Endodermal cell (in vitro differentiated cells): ENCODE data around the gene TMEM198. TPM values are rescaled to one million over a fixed set of nuclear protein-coding genes. Genes with fewer than 3 reads are reported as not detected.

Experiments used
- DNase-seq: peaks from one replicate; pipeline ENCODE4 v3.0.0-alpha.2; 2017
- H3K27ac ChIP-seq: 2 replicates; pipeline ENCODE4 v1.5.1; 2013; ENCODE audit warnings: mild to moderate bottlenecking, low read depth, low read length, moderate library complexity
- H3K27me3 ChIP-seq: 2 replicates; pipeline ENCODE4 v1.6.1; 2013; ENCODE audit warnings: mild to moderate bottlenecking, low read length, moderate library complexity; ENCODE audit not compliant: insufficient read depth, control insufficient read depth, poor library complexity, severe bottlenecking
- H3K36me3 ChIP-seq: 2 replicates; pipeline ENCODE4 v1.7.0; 2013; ENCODE audit warnings: mild to moderate bottlenecking, low read length, moderate library complexity; ENCODE audit not compliant: control insufficient read depth, insufficient read depth
- H3K4me1 ChIP-seq: one replicate; pipeline ENCODE4 v1.7.0; 2013; ENCODE audit warnings: low read length; ENCODE audit not compliant: control insufficient read depth, insufficient read depth
- H3K4me3 ChIP-seq: 2 replicates; pipeline ENCODE4 v1.5.1; 2013; ENCODE audit warnings: mild to moderate bottlenecking, low read length, moderate library complexity
- H3K9ac ChIP-seq: 2 replicates; pipeline ENCODE4 v1.6.1; 2013; ENCODE audit warnings: mild to moderate bottlenecking, low read length, moderate library complexity; ENCODE audit not compliant: poor library complexity, severe bottlenecking; ENCODE audit errors: extremely low read depth
- H3K9me3 ChIP-seq: 2 replicates; pipeline ENCODE4 v1.6.1; 2013; ENCODE audit warnings: mild to moderate bottlenecking, low read length, moderate library complexity; ENCODE audit not compliant: control insufficient read depth
- H3K27ac Mint-ChIP-seq: 2 replicates; pipeline ENCODE4 v1.8.0; 2020; ENCODE audit warnings: mixed read lengths
- H3K27me3 Mint-ChIP-seq: 2 replicates; pipeline ENCODE4 v1.8.0; 2021; ENCODE audit warnings: mild to moderate bottlenecking, mixed read lengths; ENCODE audit not compliant: insufficient read depth
- H3K36me3 Mint-ChIP-seq: 2 replicates; pipeline ENCODE4 v1.8.0; 2020; ENCODE audit warnings: low read depth, mixed read lengths
- H3K4me1 Mint-ChIP-seq: 2 replicates; pipeline ENCODE4 v1.8.0; 2020; ENCODE audit warnings: mixed read lengths
- H3K4me3 Mint-ChIP-seq: 2 replicates; pipeline ENCODE4 v1.8.0; 2020; ENCODE audit warnings: mild to moderate bottlenecking, moderate library complexity, mixed read lengths
- H3K9me3 Mint-ChIP-seq: 2 replicates; pipeline ENCODE4 v1.8.0; 2020; ENCODE audit warnings: mild to moderate bottlenecking, mixed read lengths
- WGBS, 2 experiments: methylation state at CpG; one replicate each; pipeline versions ENCODE4 v1.1.5 to v1.1.7; 2013; ENCODE audit warnings: missing lambda C conversion rate in 2 of 2, mixed read lengths in 1 of 2; ENCODE audit not compliant: insufficient coverage in 1 of 2, insufficient read length in 1 of 2; 5-methylcytosine and 5-hydroxymethylcytosine counted together
- total RNA-seq, 2 donors: library from RNA; stranded (reverse); fragmentation: NEBNext Ultra II Directional in 1 of 2; extraction: Animal tissue kit (Norgen Biotek cat#: 25700) in 1 of 2; gene quantifications; 2 replicates in 1 of 2; 3 replicates in 1 of 2; pipeline ENCODE4 v1.2.1, GENCODE V29; 2021
- TF ChIP-seq, protein P1 (sequence below): fragments of 200-600 bp; sonication (generic); conservative IDR thresholded peaks from 2 replicates; pipeline ENCODE4 v1.5.0; 2021; ENCODE audit warnings: antibody characterized with exemption, mild to moderate bottlenecking

TMEM198 gene
- total RNA-seq, 2 donors from 2014 or later: 2.6 to 3.9 TPM

- Mint-ChIP-seq H3K36me3 (no peaks in the 10 kb centered on the region), H3K27ac (no peak overlapping the region), H3K27me3 (peaks cover 86% of the 10 kb centered on the region), H3K4me3 (no peak overlapping the region), H3K9me3 (peaks cover 3% of the 10 kb centered on the region), H3K4me1 (peaks cover 25% of the 10 kb centered on the region)
- 93 to 94% methylated on average over 8 to 21 of the region's 21 CpGs for WGBS, 2 experiments
- no peaks in the 10 kb centered on the region for H3K36me3 ChIP-seq
- H3K4me3 ChIP-seq: no peak overlapping the region
- TF ChIP-seq, protein P1, sequence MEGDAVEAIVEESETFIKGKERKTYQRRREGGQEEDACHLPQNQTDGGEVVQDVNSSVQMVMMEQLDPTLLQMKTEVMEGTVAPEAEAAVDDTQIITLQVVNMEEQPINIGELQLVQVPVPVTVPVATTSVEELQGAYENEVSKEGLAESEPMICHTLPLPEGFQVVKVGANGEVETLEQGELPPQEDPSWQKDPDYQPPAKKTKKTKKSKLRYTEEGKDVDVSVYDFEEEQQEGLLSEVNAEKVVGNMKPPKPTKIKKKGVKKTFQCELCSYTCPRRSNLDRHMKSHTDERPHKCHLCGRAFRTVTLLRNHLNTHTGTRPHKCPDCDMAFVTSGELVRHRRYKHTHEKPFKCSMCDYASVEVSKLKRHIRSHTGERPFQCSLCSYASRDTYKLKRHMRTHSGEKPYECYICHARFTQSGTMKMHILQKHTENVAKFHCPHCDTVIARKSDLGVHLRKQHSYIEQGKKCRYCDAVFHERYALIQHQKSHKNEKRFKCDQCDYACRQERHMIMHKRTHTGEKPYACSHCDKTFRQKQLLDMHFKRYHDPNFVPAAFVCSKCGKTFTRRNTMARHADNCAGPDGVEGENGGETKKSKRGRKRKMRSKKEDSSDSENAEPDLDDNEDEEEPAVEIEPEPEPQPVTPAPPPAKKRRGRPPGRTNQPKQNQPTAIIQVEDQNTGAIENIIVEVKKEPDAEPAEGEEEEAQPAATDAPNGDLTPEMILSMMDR: no peak
- H3K9me3 ChIP-seq: no peaks in the 10 kb centered on the region
- H3K4me1 ChIP-seq: peaks cover 5% of the 10 kb centered on the region
- H3K27me3 ChIP-seq: peaks cover 58% of the 10 kb centered on the region
- no peak overlapping the region for H3K9ac ChIP-seq
- no peak for DNase-seq
- no peak overlapping the region for H3K27ac ChIP-seq
Measured at GRCh38 chr2:219514836-219515235, 29.0 kb upstream of the TMEM198 start.

DNA sequence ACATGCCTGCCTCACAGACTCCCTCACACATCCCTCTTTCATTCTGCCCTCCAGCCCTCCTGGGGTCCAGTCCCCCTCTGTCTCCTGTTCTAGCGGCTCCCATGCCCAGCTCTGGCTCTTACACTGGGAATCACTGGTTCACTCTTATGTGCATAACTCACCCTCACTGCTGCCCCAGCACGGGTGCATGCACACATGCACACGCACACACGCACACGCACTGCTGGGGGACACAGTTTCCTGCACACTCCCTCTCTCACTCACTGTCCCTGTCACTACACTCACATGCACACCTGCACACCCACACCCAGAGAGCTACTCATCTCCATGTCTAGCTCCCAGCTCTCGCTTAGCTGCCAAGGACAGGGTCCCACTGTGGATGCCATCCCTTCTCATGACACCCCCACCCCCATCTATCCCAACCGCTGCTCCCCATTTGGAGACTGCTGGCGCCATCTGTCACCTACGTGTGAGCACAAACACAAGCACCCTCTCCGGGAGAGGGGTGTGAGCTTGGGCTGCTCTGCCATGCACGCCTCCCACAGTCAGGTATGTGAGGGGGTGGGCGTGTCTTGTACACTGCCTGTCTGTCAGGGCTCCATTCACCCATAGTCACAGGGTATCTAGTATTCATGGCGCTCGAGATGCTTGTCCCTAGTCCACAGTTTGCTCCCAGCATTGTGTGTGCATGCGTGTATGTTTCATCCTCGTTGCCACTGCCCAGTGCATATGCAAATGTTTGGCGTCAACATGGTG is 27.8 kb upstream of the TMEM198 start:
- Histone ChIP-seq H3K4me3 (no peak overlapping the region), H3K9ac (no peak overlapping the region), H3K27ac (no peak overlapping the region), H3K9me3 (no peaks in the 10 kb centered on the region), H3K27me3 (peaks cover 58% of the 10 kb centered on the region), H3K4me1 (peaks cover 8% of the 10 kb centered on the region), H3K36me3 (no peaks in the 10 kb centered on the region)
- DNase-seq: no peak
- H3K4me1 Mint-ChIP-seq: peaks cover 21% of the 10 kb centered on the region
- H3K4me3 Mint-ChIP-seq: no peak overlapping the region
- H3K27ac Mint-ChIP-seq: no peak overlapping the region
- H3K36me3 Mint-ChIP-seq: no peaks in the 10 kb centered on the region
- 90 to 93% methylated on average over 15 to 17 of the region's 17 CpGs for WGBS, 2 experiments
- H3K27me3 Mint-ChIP-seq: peaks cover 79% of the 10 kb centered on the region
- TF ChIP-seq, protein P1: no peak
- peaks cover 1% of the 10 kb centered on the region for H3K9me3 Mint-ChIP-seq

- DNase-seq: no peak
- no peak overlapping the region for H3K27ac ChIP-seq
- H3K36me3 ChIP-seq: no peaks in the 10 kb centered on the region
- Mint-ChIP-seq H3K4me3 (no peak overlapping the region), H3K4me1 (peaks cover 26% of the 10 kb centered on the region), H3K27me3 (peaks cover 73% of the 10 kb centered on the region), H3K27ac (no peak overlapping the region), H3K36me3 (no peaks in the 10 kb centered on the region), H3K9me3 (no peaks in the 10 kb centered on the region)
- H3K9me3 ChIP-seq: no peaks in the 10 kb centered on the region
- H3K4me1 ChIP-seq: peaks cover 9% of the 10 kb centered on the region
- H3K4me3 ChIP-seq: no peak overlapping the region
- H3K9ac ChIP-seq: no peak overlapping the region
- 80 to 85% methylated on average over 1 to 7 of the region's 7 CpGs for WGBS, 2 experiments
- TF ChIP-seq, protein P1: no peak
- H3K27me3 ChIP-seq: peaks cover 56% of the 10 kb centered on the region
Measured at GRCh38 chr2:219516888-219517287, 26.9 kb upstream of the TMEM198 start.
